OCI-LY1 (cell line): Measurements from ENCODE around the gene PFN4.

Experiments used
- H2AFZ ChIP-seq: fragments of 200-600 bp; sonication (generic), shearing (Covaris generic); 2 replicates; pipeline ENCODE4 v1.6.0; 2014; ENCODE audit warnings: antibody characterized with exemption, mild to moderate bottlenecking, low read length
- H3F3A ChIP-seq: fragments of 200-600 bp; sonication (generic), shearing (Covaris generic); 2 replicates; pipeline ENCODE4 v1.6.0; 2014; ENCODE audit warnings: mild to moderate bottlenecking, antibody characterized with exemption, low read length, moderate library complexity; ENCODE audit not compliant: insufficient read depth
- H3K27ac ChIP-seq: fragments of 200-600 bp; sonication (generic); 2 replicates; pipeline ENCODE4 v1.5.1; 2014; ENCODE audit warnings: low read length, mixed run types, mild to moderate bottlenecking, low read depth; ENCODE audit not compliant: poor library complexity, severe bottlenecking
- H3K27me3 ChIP-seq: fragments of 200-600 bp; sonication (generic); 2 replicates; pipeline ENCODE4 v1.6.0; 2014; ENCODE audit warnings: antibody characterized with exemption, mild to moderate bottlenecking, low read length, moderate library complexity; ENCODE audit not compliant: insufficient read depth
- H3K36me3 ChIP-seq: fragments of 200-600 bp; sonication (generic); 2 replicates; pipeline ENCODE4 v1.6.1; 2014; ENCODE audit warnings: mild to moderate bottlenecking, antibody characterized with exemption, low read length, moderate library complexity, mixed read lengths; ENCODE audit not compliant: insufficient read depth
- H3K4me1 ChIP-seq: fragments of 200-600 bp; sonication (generic); 2 replicates; pipeline ENCODE4 v1.5.1; 2014; ENCODE audit warnings: mild to moderate bottlenecking, low read length, moderate library complexity; ENCODE audit not compliant: insufficient read depth, severe bottlenecking
- H3K4me2 ChIP-seq: fragments of 200-600 bp; sonication (generic), shearing (Covaris generic); 2 replicates; pipeline ENCODE4 v1.6.1; 2014; ENCODE audit warnings: low read length
- H3K4me3 ChIP-seq: fragments of 200-600 bp; sonication (generic); 2 replicates; pipeline ENCODE4 v1.5.1; 2014; ENCODE audit warnings: low read length, low read depth, mild to moderate bottlenecking, mixed read lengths; ENCODE audit not compliant: poor library complexity, severe bottlenecking
- H3K79me2 ChIP-seq: fragments of 200-600 bp; shearing (Covaris generic); 2 replicates; pipeline ENCODE4 v1.6.1; 2016; ENCODE audit warnings: mixed run types, low read length, mixed read lengths; ENCODE audit not compliant: insufficient read depth
- H3K9ac ChIP-seq: fragments of 200-600 bp; sonication (generic), shearing (Covaris generic); 2 replicates; pipeline ENCODE4 v1.6.1; 2014; ENCODE audit warnings: mild to moderate bottlenecking, low read length, mixed read lengths
- H3K9me2 ChIP-seq: fragments of 200-600 bp; sonication (generic), shearing (Covaris generic); 2 replicates; pipeline ENCODE4 v1.6.1; 2014; ENCODE audit warnings: low read depth, mild to moderate bottlenecking, low read length, mixed read lengths
- H3K9me3 ChIP-seq: fragments of 200-600 bp; shearing (Covaris generic); 2 replicates; pipeline ENCODE4 v1.6.1; 2014; ENCODE audit warnings: low read length, mixed read lengths
- H4K20me1 ChIP-seq: fragments of 200-600 bp; sonication (generic), shearing (Covaris generic); 2 replicates; pipeline ENCODE4 v1.6.0; 2016; ENCODE audit warnings: mild to moderate bottlenecking, low read length; ENCODE audit not compliant: insufficient read depth
- EZH2 ChIP-seq: fragments of 200-600 bp; sonication (generic), shearing (Covaris generic); IDR thresholded peaks from 2 replicates; pipeline ENCODE4 v1.8.0; 2017; ENCODE audit warnings: borderline replicate concordance, mixed run types, mild to moderate bottlenecking, antibody characterized with exemption, low read length, moderate library complexity, mixed read lengths
- TF ChIP-seq, protein P1 (sequence below): fragments of 200-600 bp; sonication (generic), shearing (Covaris generic); IDR thresholded peaks from 2 replicates; pipeline ENCODE4 v1.5.1; 2017; ENCODE audit warnings: mild to moderate bottlenecking, antibody characterized with exemption, low read length, moderate library complexity, mixed read lengths

The PFN4 gene

DNA sequence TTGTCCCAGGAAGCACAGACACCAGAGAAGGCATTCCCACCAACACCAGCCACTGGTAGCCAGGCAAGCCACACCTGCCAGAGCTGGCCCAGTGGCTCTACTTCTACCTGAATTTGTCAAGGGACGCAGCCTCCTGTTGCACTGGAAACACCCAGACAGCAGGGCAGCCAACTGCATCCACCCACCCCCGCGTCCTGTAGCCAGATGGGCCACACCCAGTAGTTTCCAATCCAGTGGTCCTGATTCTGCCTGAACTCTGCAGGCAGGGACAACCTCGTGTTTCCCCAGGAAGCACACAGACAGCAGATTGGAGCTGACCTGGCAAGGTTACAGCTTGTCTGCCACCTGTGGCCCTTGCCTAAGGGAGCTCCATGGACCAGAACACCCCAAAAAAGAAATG lies 18.2 kb downstream of the PFN4 start:
- H3K9ac ChIP-seq: no peak overlapping the region
- no peaks in the 10 kb centered on the region for H3K79me2 ChIP-seq
- H3K9me2 ChIP-seq: no peaks in the 10 kb centered on the region
- H3K27ac ChIP-seq: no peak overlapping the region
- no peak overlapping the region for H3K4me2 ChIP-seq
- 0 out of 2 replicates have a peak, but pooled peaks cover 2% of the 10 kb centered on the region for H3K9me3 ChIP-seq
- no peaks in the 10 kb centered on the region for H3K27me3 ChIP-seq
- TF ChIP-seq EZH2: no peak
- TF ChIP-seq, protein P1, sequence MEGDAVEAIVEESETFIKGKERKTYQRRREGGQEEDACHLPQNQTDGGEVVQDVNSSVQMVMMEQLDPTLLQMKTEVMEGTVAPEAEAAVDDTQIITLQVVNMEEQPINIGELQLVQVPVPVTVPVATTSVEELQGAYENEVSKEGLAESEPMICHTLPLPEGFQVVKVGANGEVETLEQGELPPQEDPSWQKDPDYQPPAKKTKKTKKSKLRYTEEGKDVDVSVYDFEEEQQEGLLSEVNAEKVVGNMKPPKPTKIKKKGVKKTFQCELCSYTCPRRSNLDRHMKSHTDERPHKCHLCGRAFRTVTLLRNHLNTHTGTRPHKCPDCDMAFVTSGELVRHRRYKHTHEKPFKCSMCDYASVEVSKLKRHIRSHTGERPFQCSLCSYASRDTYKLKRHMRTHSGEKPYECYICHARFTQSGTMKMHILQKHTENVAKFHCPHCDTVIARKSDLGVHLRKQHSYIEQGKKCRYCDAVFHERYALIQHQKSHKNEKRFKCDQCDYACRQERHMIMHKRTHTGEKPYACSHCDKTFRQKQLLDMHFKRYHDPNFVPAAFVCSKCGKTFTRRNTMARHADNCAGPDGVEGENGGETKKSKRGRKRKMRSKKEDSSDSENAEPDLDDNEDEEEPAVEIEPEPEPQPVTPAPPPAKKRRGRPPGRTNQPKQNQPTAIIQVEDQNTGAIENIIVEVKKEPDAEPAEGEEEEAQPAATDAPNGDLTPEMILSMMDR: no peak
- no peak overlapping the region for H3K4me3 ChIP-seq
- H4K20me1 ChIP-seq: no peaks in the 10 kb centered on the region
- no peak overlapping the region for H2AFZ ChIP-seq
- H3K4me1 ChIP-seq: no peaks in the 10 kb centered on the region
- no peaks in the 10 kb centered on the region for H3F3A ChIP-seq
- H3K36me3 ChIP-seq: no peaks in the 10 kb centered on the region

DNA sequence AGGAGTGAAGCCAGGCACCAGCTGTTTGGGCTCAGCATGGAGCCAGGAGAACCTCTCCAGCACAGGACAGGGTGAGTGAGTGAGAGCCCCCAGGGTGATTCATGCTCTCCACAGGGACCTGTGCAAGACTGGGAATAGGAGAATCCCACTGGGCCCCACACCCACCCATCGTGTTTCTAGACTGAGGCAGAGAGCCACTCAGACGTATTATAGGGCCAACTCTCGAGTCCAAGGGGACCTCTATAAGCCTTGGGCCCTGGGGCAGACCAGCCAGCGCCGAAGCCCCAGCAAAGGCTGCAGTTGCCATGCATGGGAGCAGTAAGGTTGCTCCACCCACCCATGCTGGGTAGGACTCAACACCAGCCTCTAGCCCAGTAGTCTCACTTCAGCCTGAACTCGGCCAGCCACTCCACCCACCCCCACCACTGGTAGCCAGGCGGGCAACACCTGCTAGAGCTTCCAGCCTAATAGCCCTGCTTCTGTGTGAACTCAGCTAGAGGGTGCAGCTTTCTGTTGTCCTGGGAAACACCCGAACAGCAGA lies 19.0 kb downstream of the PFN4 start:
- no peaks in the 10 kb centered on the region for H3K4me1 ChIP-seq
- H2AFZ ChIP-seq: no peak overlapping the region
- H3F3A ChIP-seq: no peaks in the 10 kb centered on the region
- H3K4me3 ChIP-seq: no peak overlapping the region
- H3K27me3 ChIP-seq: no peaks in the 10 kb centered on the region
- no peak for TF ChIP-seq EZH2
- TF ChIP-seq, protein P1: no peak
- H3K4me2 ChIP-seq: no peak overlapping the region
- H3K27ac ChIP-seq: no peak overlapping the region
- H3K9me3 ChIP-seq: 0 out of 2 replicates have a peak, but pooled peaks cover 2% of the 10 kb centered on the region
- no peaks in the 10 kb centered on the region for H3K79me2 ChIP-seq
- H3K9me2 ChIP-seq: no peaks in the 10 kb centered on the region
- H3K36me3 ChIP-seq: no peaks in the 10 kb centered on the region
- no peaks in the 10 kb centered on the region for H4K20me1 ChIP-seq
- no peak overlapping the region for H3K9ac ChIP-seq

DNA sequence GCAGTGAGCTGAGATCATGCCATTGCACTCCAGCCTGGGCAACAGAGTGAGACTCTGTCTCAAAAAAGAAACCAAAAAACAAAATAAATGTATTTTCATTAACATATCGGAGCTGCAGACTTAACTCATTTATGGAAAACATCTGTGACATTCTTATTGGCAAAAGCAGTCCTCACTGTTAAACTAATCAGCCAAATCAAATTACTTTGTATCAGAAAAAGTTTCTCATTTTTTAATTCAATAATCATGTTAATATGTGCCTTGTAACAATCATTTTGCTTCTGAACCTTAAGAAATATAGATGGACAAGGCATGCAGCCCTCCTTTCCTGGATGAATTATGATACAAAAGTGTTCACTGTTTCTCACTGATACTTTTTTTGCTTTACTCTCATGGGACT lies 20.5 kb downstream of the PFN4 start:
- Histone ChIP-seq H3K9me3 (0 out of 2 replicates have a peak, but pooled peaks cover under 1% of the 10 kb centered on the region), H3K36me3 (no peaks in the 10 kb centered on the region), H3K27me3 (no peaks in the 10 kb centered on the region), H3K27ac (no peak overlapping the region), H4K20me1 (no peaks in the 10 kb centered on the region), H3F3A (no peaks in the 10 kb centered on the region), H3K9me2 (no peaks in the 10 kb centered on the region), H3K79me2 (no peaks in the 10 kb centered on the region), H3K9ac (no peak overlapping the region), H3K4me2 (no peak overlapping the region), H3K4me1 (no peaks in the 10 kb centered on the region), H3K4me3 (no peak overlapping the region), H2AFZ (no peak overlapping the region)
- no peak for TF ChIP-seq EZH2
- TF ChIP-seq, protein P1: no peak
